Suprapubic skin (tissue), 4 donors: ENCODE data around the gene CDON.

Experiments
- CTCF ChIP-seq, 2 donors: fragments of 200-600 bp in 1 of 2; fragments of 450-650 bp in 1 of 2; sonication (generic) in 1 of 2; IDR thresholded peaks; one replicate each; pipeline ENCODE4 v1.5.1; 2016 to 2019; ENCODE audit warnings: antibody characterized with exemption in 2 of 2, mild to moderate bottlenecking in 1 of 2, moderate library complexity in 1 of 2
- POLR2A ChIP-seq, 2 donors: fragments of 450-650 bp; IDR thresholded peaks; one replicate each; pipeline ENCODE4 v1.6.1; 2017; ENCODE audit warnings: antibody characterized with exemption in 2 of 2, mild to moderate bottlenecking in 2 of 2, moderate library complexity in 2 of 2
- POLR2AphosphoS5 ChIP-seq, 3 donors: sonication (generic); formaldehyde crosslinking; IDR thresholded peaks; one replicate each; pipeline ENCODE4 v1.6.1; 2017; ENCODE audit warnings: antibody characterized with exemption in 3 of 3

GRCh38 chr11:126098204-126098769 lies 35.6 kb upstream of the CDON start:
- TF ChIP-seq CTCF (IDR thresholded peaks at IDR 0.05): no peak
- no peak for TF ChIP-seq POLR2A (IDR thresholded peaks at IDR 0.05)
- no peak for TF ChIP-seq POLR2AphosphoS5 (IDR thresholded peaks at IDR 0.05)
